Kasumi-1 (cell line): ENCODE measurements around the gene SLC22A6.
"Not testable (repeated sequence)": the region's sequence is repeated elsewhere in the genome, so short reads cannot be mapped to it uniquely, and the experiment has no call there.

Source experiments
- DNase-seq, 2 experiments: peaks; one replicate each; lab custom pipeline; 2025; lab: John Stamatoyannopoulos, UW

Gene SLC22A6

GRCh38 chr11:62985041-62985750 is 429 bp upstream of the SLC22A6 start:
- DNase-seq = no peak

GRCh38 chr11:62983536-62984199 is 1.1 kb downstream of the SLC22A6 start:
- DNase-seq = no peak

- no peak for DNase-seq
Measured at GRCh38 chr11:62981743-62982142, 3.0 kb downstream of the SLC22A6 start.

- DNase-seq = peak in 1 of 2 experiments; percentile 6
Measured at GRCh38 chr11:62980133-62980760, 4.5 kb downstream of the SLC22A6 start.

DNA sequence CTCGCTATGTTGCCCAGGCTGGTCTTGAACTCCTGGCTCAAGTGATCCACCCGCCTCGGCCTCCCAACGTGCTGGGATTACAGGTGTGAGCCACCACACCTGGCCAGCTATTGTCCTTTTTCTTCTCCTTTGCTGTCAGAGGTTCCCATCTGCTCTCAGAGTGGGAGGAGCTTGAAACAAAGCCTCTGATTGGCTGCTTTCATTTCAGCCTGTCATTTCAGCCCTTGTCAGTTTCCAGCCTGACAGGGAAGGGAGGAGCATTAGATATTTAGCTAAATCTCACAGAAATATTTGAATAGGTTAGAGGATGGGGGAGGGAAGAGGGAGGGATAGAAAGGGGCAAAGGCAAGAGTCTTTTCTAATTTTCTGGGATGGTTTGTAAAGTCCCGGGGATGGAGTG is 8.7 kb downstream of the SLC22A6 start:
- DNase-seq = no peak

DNA sequence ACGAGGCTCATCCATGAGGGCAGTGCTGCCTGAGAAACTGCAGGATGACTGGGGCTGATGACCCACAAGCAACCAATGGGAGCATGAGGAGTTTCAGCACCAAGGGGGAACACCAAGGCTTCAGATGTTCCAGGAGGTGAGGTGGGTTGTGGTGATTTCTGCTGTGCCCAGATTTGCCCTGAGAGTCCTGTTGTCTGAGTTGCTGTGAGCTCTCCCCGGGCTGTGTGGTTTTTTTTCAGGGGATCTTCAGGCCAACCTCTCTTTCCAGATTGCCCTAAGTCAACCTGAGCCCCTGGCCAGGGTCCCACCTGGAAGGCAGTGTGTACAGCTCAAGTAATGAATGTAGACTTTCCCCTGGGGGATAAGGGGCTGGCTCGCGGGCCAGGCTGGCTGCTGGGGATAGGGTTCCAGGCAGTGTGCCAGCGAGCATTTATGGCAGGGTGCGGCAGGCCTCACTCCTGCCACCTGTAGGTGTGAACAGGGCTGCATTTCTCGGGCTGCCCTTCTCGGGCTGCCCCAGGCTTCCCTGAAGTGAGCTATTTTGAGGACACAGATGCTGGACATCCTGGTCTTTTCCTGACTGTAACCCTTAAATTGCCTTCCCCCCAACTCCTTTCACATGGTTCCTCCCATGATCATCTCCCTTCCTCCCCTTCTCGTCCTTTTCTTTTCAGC is 9.8 kb downstream of the SLC22A6 start:
- peak; percentile 9 to 20 for DNase-seq

DNA sequence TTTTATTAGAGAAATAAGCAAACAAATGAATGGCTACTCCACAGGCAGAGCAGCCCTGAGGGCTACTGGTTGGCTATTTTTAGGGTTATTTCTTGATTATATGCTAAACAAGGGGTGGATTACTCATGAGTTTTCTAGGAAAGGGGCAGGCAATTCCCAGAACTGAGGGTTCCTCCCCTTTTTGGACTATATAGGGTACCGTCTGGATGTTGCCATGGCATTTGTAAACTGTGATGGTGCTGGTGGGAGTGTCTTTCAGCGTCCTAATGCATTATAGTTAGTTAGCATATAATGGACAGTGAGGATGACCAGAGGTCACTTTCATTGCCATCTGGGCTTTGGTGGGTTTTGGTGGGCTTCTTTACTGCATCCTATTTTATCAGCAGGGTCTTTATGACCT is 19.2 kb downstream of the SLC22A6 start:
- no peak for DNase-seq

GRCh38 chr11:62962391-62962790 is 22.4 kb downstream of the SLC22A6 start:
- no peak for DNase-seq

DNA sequence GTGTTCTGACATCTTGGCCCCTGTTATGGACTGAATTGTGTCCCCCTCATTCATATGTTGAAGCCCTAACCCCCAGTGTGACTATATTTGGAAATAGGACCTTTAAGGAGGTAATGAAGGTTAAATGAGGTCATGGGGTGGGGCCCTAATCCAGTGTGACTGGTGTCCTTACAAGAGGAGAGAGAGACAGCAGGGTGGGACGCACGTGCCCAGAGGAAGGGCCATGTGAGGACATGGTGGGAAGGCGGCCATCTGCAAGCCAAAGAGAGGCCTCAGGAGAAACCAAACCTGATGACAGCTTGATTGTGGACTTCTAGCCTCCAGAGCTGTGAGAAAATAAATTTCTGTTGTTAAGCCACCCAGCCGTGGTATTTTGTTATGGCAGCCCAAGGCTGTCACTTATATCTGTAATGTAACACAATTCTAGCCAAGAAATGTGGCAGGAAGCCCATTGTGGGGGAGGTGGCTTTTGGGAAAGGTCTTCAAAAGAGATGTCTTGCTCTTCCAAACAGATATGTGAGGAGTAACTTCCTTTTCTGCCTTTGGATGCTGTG is 23.7 kb downstream of the SLC22A6 start:
- DNase-seq = no peak

GRCh38 chr11:62959422-62959980 is 25.3 kb downstream of the SLC22A6 start:
- no peak for DNase-seq

DNA sequence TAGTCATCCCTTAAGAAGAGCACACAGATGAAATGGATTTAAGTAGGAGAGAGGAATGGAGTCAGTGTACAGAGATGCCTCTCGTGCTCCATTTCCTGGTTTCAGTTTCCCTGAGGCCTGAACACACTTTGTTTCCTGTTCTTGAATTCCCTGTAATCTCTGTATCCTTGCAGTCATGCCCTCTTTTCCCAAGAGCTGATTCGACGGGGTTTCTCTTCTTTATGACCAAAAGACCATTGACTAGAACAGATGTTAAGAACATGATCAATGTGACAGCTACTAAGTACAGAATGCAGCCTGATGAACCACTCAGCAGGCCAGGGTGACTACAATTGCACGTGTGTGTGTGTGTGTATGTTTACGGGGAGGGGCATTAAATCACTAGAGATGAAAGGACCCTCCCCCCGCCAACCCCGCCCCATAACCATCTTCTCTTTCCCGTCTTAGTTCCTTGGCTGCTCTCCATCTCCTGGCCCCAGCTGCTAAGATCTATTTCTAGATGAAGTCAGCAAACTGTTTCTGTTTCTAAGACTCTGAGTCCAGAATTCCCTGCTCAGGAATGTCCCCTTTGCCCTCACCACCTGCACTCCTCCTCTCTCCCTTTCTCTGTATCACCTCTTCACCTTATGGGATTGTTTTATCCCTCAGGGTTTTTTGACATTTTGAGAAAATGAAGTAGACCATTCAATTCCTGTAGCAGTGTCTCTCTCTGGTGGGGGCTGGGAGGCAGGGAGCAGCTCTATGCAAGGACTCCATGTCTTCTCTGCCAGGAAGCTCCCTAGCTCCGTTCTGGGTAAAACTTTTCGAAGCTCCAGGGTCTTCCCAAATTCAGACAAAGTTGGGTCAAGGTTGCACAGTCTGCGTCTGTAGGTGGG is 26.0 kb downstream of the SLC22A6 start:
- no peak for DNase-seq

DNA sequence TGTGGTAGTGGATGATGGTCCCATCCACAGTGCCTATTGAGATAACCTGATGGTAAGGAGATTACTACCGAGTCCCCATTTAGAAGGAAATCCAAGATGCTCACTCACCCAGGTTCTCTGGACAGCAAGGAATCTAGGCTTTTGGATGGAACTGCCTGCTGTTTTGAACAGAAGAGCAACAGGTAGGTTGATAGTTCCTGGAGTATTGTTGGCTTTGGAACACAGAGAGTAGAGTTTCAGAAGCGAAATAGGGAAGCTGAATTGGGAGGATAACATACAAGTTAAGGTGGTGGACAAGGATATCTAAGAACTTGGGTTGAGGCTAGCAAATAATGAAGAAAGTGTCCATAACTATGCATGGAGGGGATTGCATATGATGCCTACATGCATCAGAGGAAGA is 27.6 kb downstream of the SLC22A6 start:
- no peak for DNase-seq

DNA sequence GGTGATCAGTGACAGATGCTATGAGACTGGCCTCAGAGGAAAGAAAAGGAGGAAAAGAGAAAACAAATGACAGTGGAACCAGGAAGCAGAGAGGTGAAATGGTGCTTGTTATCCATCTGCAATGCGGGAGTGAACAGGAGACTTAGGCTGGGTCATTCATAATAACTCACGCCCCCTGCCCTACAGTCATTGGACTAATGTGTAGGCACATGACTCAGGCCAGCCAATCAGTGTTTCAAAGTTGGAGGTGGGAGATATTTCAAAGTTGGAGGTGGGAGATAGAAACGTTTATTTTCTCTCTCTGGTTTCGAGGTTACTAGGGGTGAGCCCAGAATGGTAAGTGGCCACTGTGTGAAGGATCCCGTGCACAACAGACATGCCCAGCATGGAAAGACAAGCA is 30.3 kb downstream of the SLC22A6 start:
- no peak for DNase-seq

DNA sequence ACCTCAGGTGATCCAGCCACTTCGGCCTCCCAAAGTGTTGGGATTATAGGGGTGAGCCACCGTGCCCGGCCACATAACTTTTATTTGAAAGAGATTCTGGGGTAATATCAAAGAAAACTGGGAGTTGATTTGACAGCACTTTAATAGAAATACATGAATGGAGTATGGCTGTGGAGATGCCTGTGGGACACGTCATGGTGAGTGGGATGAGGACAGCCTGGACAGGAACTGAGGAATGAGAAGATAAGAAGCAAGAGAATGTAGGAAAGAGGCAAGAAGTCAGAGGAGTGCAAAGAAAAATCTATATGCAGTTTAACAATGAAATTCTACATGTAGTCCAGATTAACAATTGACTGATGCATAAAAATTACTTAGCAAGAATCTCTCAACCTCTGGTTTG is 31.0 kb downstream of the SLC22A6 start:
- DNase-seq = no peak

- DNase-seq = no peak
Measured at GRCh38 chr11:62948765-62949320, 35.9 kb downstream of the SLC22A6 start.

- DNase-seq = not testable (repeated sequence)
Measured at GRCh38 chr11:62945538-62945937, 39.2 kb downstream of the SLC22A6 start.

DNA sequence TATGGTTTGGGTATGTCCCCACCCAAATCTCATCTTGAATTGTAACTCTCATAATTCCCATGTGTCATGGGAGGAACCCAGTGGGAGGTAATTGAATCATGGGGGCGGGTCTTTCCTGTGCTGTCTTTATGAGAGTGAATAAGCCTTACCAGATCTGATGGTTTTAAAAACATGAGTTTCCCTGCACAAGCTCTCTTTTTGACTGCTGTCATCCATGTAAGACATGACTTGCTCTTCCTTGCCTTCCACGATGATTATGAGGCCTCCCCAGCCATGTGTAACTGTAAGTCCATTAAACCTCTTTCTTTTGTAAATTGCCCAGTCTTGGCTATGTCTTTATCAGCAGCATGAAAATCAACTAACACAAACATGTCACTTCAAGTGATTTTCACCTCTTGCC is 47.2 kb downstream of the SLC22A6 start:
- DNase-seq = not testable (repeated sequence)

DNA sequence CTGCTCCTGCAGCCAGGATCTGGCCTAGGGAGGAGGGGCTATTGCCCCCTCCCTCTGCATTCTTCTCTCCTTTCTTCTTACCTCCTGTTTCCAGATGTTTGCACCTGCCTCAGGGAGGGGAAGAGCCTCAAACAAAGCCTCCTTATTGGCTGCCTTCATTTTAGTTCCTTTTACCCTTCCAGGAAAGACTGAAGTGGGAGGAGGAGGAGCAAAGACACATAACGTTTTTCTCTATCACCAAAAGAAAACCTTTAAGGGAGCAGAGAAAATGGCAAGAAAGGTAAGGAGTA is 50.3 kb downstream of the SLC22A6 start:
- no peak for DNase-seq

DNA sequence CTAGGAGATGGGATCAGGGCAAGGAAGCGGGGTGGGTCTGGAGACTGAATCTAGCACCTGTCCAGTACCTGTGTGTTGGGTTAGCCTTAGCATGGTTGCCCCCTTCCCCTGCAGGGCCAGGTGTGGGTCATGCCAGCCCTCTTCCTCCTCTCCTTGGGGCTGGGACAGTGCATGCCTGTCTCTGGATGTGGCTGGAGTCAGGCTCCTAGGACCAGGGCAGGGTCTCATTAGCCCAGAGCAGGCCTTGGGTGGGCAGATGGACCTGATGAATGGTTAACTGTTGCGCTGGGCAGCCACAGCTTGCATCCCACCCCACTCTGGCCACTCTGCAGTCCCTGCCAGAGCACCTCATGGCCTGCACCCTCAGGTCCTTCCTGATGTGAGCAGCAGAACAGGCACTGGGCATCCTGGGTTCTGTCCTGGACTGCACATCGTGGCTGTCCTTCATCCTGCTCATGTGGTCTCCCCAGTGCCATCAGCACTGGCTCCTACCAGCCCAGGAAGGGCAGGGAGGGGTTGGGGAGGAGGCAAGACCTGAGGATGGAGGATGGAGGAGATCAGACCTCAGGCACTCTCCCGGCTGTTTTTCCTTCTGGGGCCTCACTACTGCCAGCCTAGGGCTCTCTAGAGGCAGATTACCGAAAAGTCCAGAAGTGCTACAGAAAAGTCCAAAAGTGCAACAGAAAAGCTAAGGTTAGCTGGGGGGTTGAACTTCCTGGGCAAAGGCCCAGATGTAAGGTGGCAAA is 50.8 kb downstream of the SLC22A6 start:
- no peak for DNase-seq

DNA sequence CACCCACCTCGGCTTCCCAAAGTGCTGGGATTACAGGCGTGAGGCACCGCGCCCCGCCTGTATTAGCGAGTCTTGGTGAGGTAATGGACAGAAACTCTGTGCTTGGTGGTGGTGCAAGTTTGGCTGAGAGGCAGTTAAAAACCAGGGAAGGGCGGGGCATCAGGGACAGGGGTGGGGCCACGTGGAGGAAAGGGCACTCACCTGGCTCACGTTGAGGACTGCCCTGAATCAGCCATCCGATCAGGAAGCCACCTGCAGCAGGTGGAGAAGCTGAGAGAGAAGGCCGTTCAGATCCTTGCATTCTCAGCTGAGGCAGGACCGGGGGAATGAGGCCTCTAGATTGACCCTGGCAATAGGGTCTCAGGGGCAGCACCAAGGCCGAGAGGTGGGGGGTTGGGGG is 51.5 kb downstream of the SLC22A6 start:
- no peak for DNase-seq
